Activated naive CD4-positive, alpha-beta T cell treated with anti-CD3 and anti-CD28 coated beads, Interleukin-2, amount 10 ng/mL, durations not matched to agents 7 days and 5 days (primary cell): ENCODE data around the gene INPP5F.

Source experiments
- CTCF ChIA-PET: fragments of 350-600 bp; sonication (Branson Sonifier 250); formaldehyde crosslinking; loops from one replicate; lab custom pipeline; 2021; ENCODE audit warnings: antibody characterized with exemption; lab: Charles Lee
- DNase-seq: peaks from one replicate; pipeline ENCODE4 v3.0.0-alpha.2; 2020
- H3K27ac Mint-ChIP-seq: one replicate; pipeline ENCODE4 v1.8.0; 2021; ENCODE audit warnings: mild to moderate bottlenecking, moderate library complexity, mixed read lengths
- H3K27me3 Mint-ChIP-seq: one replicate; pipeline ENCODE4 v1.8.0; 2021; ENCODE audit warnings: mild to moderate bottlenecking, mixed read lengths
- H3K36me3 Mint-ChIP-seq: one replicate; pipeline ENCODE4 v1.8.0; 2021; ENCODE audit warnings: mixed read lengths
- H3K4me1 Mint-ChIP-seq: one replicate; pipeline ENCODE4 v1.8.0; 2021; ENCODE audit warnings: mixed read lengths
- H3K4me3 Mint-ChIP-seq: one replicate; pipeline ENCODE4 v1.8.0; 2021; ENCODE audit warnings: mild to moderate bottlenecking, moderate library complexity, mixed read lengths
- H3K9me3 Mint-ChIP-seq: one replicate; pipeline ENCODE4 v1.8.0; 2021; ENCODE audit warnings: mixed read lengths

INPP5F gene

DNA sequence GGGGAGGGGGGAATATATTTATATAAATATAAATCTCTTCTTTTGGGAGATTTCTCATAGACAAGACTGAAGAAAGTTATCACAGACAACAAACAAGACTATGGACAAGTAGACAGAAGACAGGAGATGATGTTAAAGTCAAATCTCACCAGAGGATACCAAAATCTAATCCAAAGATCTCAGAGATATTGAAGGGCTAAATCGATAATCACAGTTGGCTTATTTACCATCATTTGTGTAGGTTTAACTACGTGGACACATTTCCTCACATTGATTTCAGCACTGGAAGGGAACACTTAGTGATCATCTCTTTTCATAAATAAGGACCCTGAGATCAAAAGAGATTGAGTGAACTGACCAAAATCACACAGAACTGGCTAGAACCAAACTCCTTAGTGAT, 2.7 kb upstream of the INPP5F start:
- Mint-ChIP-seq H3K27ac (no peak overlapping the region), H3K9me3 (peaks cover 6% of the 10 kb centered on the region)
- DNase-seq: no peak

DNA sequence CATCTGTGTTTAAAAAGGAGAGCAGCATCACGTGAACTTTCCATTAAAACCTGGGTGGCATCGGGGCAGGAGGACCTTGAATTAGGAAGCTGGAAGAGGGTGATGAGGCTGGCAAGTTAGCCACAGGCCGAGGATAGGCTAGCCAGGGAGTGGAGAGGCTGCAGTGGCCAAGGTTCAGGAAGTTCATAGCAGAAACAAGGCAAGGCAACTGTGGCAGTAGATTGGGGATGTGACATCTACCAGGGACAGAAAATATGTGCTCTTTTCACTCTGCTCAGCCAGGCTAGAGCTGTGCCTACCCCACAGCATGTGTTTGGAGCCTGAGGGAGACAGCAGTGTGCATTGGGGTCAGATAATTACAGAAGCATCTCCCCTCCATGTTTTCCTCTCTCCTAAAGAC, 2.2 kb upstream of the INPP5F start:
- peaks cover 36% of the 10 kb centered on the region for H3K4me1 Mint-ChIP-seq
- peaks cover 6% of the 10 kb centered on the region for H3K9me3 Mint-ChIP-seq
- no peaks in the 10 kb centered on the region for H3K27me3 Mint-ChIP-seq
- H3K27ac Mint-ChIP-seq: no peak overlapping the region
- no peak overlapping the region for H3K4me3 Mint-ChIP-seq
- CTCF ChIA-PET: no interaction called here
- H3K36me3 Mint-ChIP-seq: peaks cover 2% of the 10 kb centered on the region
- no peak for DNase-seq

More for the DNA sequence above, 2.7 kb upstream of the INPP5F start:
- Mint-ChIP-seq H3K27me3 (no peaks in the 10 kb centered on the region), H3K4me1 (peaks cover 32% of the 10 kb centered on the region), H3K4me3 (no peak overlapping the region), H3K36me3 (peaks cover 2% of the 10 kb centered on the region)
- CTCF ChIA-PET: no interaction called here

DNA sequence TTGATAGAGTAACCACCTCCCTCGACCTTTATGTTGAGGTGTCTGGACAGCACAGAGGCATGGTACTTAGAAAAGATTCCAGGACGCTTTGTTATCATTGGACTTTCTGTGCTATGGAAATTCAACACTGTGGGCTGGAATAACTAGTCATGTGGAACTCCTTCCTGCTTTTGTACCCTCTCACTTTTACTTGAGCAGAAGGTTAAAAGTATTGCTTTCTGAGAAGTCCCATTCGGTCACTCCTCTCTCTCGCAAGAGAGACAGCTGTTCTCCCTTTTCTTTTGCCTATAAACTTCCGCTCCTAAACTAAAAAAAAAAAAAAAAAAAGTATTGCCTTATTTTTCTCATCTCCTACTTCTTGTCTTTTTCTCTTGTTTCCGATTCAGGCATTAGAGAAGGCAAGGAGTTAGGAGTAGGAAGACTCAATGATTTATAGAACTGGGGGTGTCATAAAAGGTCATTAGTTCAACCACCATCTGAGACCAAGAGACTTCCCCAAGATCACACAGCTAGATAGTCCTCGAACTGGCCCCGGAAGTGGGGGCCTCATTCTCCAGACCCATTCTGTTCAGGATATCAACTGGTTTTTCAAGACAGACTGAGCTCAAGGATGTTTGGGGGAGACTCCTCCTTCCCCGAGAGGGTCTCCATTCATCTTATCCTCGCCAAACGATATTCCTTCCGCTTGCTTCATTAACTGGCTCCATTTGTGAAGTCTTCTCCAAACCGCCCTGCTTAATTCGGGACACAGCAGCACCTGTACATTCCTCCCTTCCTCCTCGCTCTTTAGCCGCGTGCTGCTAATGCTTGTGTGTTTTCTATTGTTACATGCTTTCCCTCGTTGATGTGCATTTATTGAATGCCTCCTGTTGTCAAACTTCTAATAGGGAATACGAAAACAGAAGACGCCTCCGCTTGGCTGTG, 995 bp upstream of the INPP5F start:
- peaks cover 6% of the 10 kb centered on the region for H3K9me3 Mint-ChIP-seq
- H3K36me3 Mint-ChIP-seq: peaks cover 2% of the 10 kb centered on the region
- no peaks in the 10 kb centered on the region for H3K27me3 Mint-ChIP-seq
- no peak for DNase-seq
- peaks cover 48% of the 10 kb centered on the region for H3K4me1 Mint-ChIP-seq
- peak overlapping the region; percentile 43 for H3K27ac Mint-ChIP-seq
- H3K4me3 Mint-ChIP-seq: peak overlapping the region; percentile 67
- CTCF ChIA-PET: interaction anchor here (0.6 to 2.1 kb wide), 12 partner anchors 9 to 639 kb away, joined by 3 to 14 read pairs (median 3); no protein-coding TSS in a partner anchor

DNA sequence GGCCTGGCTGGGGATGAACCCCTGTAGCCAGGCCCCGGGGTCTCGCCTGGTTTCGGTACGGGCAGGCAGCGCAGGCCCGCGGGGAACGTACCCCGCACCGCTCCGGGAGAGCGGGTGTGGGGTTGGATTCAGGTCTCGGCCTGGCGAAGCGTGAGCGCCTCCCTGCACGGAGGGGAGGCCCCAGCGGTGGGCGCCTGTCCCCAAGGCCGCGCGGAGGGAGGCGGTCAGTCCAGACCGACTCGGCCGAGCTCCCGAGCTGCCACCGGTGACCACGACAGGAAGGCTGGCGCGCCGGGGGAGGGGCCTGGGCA, 378 bp upstream of the INPP5F start:
- H3K9me3 Mint-ChIP-seq: peaks cover 3% of the 10 kb centered on the region
- H3K27me3 Mint-ChIP-seq: no peaks in the 10 kb centered on the region
- peak overlapping the region; percentile 67 for H3K27ac Mint-ChIP-seq
- DNase-seq: no peak
- H3K4me3 Mint-ChIP-seq: peak overlapping the region; percentile 67
- CTCF ChIA-PET: interaction anchor here (0.6 to 2.1 kb wide), 10 partner anchors 9 to 640 kb away, joined by 3 to 14 read pairs (median 4); no protein-coding TSS in a partner anchor
- peaks cover 4% of the 10 kb centered on the region for H3K36me3 Mint-ChIP-seq
- peaks cover 49% of the 10 kb centered on the region for H3K4me1 Mint-ChIP-seq

DNA sequence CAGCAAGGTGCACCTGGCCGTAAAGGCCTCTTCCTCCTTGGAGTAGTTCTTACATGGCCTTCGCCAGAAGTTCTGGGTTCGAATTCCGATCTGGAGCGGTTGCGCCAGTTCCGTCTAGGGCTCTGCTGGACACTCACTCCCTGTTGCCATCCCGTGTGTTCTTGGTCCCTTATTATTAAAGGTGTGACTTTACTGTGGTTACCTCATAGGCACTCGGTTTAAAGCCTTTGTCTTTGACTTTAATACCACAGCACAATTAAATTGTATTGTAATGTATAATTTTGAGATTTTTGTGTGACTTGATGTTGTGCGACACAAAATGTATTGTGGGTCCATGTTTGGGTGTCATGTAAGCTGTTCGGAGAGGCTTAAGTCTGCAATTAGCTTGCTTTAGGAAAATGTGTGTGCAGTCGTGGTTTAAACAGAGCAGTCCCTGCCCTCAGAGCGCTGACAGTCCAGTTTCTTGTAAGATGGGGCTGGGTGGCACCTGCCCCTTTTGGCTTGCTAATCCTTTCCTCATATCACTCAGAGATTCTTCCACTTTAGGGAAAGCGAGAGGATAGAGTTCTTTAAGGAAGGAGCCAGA, 919 bp downstream of the INPP5F start:
- CTCF ChIA-PET: interaction anchor here (0.7 to 2.1 kb wide), 6 partner anchors 9 to 39 kb away, joined by 3 to 14 read pairs (median 4); no protein-coding TSS in a partner anchor
- Mint-ChIP-seq H3K9me3 (no peaks in the 10 kb centered on the region), H3K36me3 (peaks cover 5% of the 10 kb centered on the region), H3K4me3 (peak overlapping the region; percentile 87), H3K27me3 (no peaks in the 10 kb centered on the region), H3K27ac (peak overlapping the region; percentile 78), H3K4me1 (peaks cover 49% of the 10 kb centered on the region)
- DNase-seq: no peak

DNA sequence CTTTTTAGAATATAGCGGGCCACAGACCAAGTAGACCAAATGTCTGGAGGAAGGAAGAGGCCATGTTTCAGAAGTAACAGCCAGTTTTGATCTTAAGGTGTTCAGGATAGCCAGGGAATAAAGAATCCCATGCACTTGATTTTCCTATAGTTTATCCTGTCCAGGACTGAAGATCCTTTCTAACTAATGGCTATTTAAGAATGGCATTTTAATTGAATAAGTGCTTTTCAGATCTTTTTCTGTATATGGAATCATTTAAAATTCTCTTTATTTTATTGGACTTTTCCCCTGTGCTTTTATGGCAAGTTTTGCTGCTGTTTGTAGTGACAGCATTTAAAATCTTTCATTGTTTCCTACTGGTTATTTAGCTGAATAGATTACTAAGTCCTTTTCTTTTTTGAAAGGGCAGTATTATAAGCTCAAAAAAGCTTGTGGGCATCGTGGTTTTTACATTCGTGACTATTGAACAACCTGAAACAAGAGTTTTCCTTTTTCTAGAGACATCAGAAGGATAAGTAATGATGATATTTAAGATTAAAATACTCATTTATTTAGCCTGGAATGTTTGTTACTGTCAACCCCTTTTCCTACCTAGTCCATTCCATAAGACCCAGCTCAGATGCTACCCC, 2.4 kb downstream of the INPP5F start:
- Mint-ChIP-seq H3K9me3 (no peaks in the 10 kb centered on the region), H3K27ac (no peak overlapping the region), H3K36me3 (peaks cover 7% of the 10 kb centered on the region), H3K27me3 (no peaks in the 10 kb centered on the region), H3K4me3 (peak overlapping the region; percentile 36), H3K4me1 (peaks cover 49% of the 10 kb centered on the region)
- no peak for DNase-seq
- CTCF ChIA-PET: interaction anchor here (1.0 to 1.6 kb wide), 4 partner anchors 23 to 144 kb away, joined by 3 to 4 read pairs (median 4); no protein-coding TSS in a partner anchor

DNA sequence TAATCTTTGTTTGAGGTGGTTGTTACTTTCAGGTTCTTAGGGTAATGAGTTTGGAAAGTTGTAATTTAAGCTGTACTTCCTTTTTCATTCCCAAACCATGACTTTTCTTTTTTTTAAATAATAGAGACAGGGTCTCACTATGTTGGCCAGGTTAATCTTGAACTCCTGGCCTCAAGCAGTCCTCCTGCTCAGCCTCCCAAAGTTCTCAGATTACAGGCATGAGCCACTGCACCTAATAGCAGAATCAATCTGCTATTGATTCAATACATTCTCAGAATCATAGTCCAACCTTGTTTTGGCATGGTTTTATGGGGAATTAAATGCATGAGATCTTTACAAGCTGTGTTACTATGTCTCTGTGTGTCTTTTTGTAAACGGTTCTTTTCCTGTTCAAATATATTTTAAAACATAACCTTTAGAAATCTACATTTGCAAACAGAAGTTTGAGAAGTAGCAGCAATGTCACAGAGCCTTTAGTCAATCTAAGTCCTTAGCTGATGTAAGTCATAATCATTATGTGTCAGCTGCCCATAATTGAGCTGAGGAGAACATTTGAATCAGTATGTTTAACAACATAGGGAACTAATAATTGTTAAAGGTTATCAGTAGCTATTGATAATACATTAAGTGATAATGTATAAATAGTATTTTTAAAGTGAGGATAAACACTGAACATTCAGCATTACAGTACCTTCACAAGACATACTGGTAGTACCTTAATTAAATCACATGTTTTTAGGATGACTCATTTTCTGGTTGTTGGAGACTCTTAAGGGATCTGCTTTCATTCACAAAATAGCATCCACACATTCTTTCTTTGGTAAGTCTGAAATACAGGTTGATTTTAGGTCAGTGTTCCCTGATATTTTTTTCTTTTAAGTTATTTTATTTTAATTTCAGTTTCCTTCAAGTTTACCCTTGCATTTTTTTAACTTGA, 8.8 kb downstream of the INPP5F start:
- DNase-seq: no peak
- H3K27ac Mint-ChIP-seq: no peak overlapping the region

DNA sequence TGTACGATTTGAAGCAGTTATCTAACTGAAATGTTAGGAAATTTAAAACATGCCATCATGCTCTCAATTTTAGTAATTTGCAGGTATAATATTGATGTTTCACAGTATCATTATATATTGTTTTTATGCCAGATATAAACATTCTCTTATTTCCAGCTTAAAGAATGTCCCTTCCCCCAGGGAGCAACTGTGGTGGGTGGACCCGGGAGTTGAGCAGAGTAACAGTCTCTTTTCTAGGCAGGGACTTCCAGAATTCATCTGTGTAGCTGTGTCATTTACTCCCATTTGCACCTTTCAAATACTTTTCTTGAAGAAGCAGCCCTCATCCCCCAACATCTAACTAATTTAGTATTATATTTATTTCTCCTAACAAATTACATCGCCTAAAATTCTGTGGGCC, 9.6 kb downstream of the INPP5F start:
- CTCF ChIA-PET: interaction anchor here (0.6 to 1.6 kb wide), 5 partner anchors 9 to 53 kb away, joined by 3 to 4 read pairs (median 3); partner anchors contain the start of gene INPP5F
- H3K4me1 Mint-ChIP-seq: peaks cover 22% of the 10 kb centered on the region
- H3K27ac Mint-ChIP-seq: no peak overlapping the region
- no peak for DNase-seq
- no peak overlapping the region for H3K4me3 Mint-ChIP-seq
- no peaks in the 10 kb centered on the region for H3K27me3 Mint-ChIP-seq
- H3K36me3 Mint-ChIP-seq: peaks cover 3% of the 10 kb centered on the region
- no peaks in the 10 kb centered on the region for H3K9me3 Mint-ChIP-seq

More for the DNA sequence above, 8.8 kb downstream of the INPP5F start:
- Mint-ChIP-seq H3K9me3 (no peaks in the 10 kb centered on the region), H3K4me3 (no peak overlapping the region), H3K4me1 (peaks cover 21% of the 10 kb centered on the region), H3K36me3 (peaks cover 5% of the 10 kb centered on the region), H3K27me3 (no peaks in the 10 kb centered on the region)
- CTCF ChIA-PET: interaction anchor here (0.6 to 1.6 kb wide), 3 partner anchors 9 to 52 kb away, joined by 3 to 4 read pairs (median 3); partner anchors contain the start of gene INPP5F

DNA sequence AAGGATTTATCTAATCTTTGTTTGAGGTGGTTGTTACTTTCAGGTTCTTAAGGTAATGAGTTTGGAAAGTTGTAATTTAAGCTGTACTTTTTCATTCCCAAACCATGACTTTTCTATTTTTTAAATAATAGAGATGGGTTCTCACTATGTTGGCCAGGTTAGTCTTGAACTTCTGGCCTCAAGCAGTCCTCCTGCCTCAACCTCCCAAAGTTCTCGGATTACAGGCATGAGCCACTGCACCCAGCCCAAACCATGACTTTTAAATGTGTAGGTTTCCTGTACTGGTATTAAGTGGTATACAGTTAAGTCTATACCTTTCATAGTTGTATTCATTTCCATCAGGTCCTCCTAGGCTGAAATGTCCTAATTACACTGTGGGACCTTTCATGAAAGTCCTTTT, 10.4 kb downstream of the INPP5F start:
- CTCF ChIA-PET: interaction anchor here (1.2 to 1.6 kb wide), 3 partner anchors 10 to 14 kb away, joined by 3 to 4 read pairs (median 3); partner anchors contain the start of gene INPP5F
- no peaks in the 10 kb centered on the region for H3K27me3 Mint-ChIP-seq
- no peaks in the 10 kb centered on the region for H3K9me3 Mint-ChIP-seq
- no peak overlapping the region for H3K4me3 Mint-ChIP-seq
- H3K36me3 Mint-ChIP-seq: peaks cover 3% of the 10 kb centered on the region
- peaks cover 22% of the 10 kb centered on the region for H3K4me1 Mint-ChIP-seq
- H3K27ac Mint-ChIP-seq: no peak overlapping the region
- no peak for DNase-seq

DNA sequence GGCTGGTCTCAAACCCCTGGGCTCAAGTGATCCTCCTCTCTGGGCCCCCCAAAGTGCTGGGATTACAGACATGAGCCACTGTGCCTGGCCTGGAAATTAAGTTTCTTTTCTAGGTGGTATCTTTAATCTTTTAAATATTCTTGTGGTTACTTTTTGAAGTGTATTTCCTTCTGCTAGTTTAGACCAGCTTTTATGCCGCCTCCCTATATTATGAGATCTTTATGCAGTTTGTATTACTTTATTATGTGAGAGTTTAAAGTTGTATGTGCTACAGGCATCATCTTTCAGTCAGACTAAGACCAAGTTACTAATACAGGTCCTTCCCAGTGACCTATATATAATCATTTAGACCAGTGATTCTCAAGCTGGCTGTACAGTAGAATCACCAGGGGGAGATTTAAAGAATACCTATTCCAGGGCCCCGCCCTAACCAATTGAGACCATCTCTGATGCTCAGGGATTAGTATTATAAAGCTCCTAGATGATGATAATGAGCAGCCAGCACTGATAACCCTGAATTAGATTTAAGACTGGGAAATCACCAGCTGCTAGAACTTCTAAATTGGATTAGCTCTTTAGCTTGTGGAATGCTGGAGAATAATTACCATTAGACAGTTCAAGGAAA, 11.3 kb downstream of the INPP5F start:
- Mint-ChIP-seq H3K36me3 (peaks cover under 1% of the 10 kb centered on the region), H3K4me1 (peaks cover 22% of the 10 kb centered on the region), H3K27me3 (no peaks in the 10 kb centered on the region), H3K4me3 (no peak overlapping the region), H3K27ac (no peak overlapping the region), H3K9me3 (no peaks in the 10 kb centered on the region)
- no peak for DNase-seq
- CTCF ChIA-PET: interaction anchor here (0.8 to 1.5 kb wide), 4 partner anchors 11 to 122 kb away, joined by 3 to 8 read pairs (median 6); partner anchors contain the start of gene INPP5F

DNA sequence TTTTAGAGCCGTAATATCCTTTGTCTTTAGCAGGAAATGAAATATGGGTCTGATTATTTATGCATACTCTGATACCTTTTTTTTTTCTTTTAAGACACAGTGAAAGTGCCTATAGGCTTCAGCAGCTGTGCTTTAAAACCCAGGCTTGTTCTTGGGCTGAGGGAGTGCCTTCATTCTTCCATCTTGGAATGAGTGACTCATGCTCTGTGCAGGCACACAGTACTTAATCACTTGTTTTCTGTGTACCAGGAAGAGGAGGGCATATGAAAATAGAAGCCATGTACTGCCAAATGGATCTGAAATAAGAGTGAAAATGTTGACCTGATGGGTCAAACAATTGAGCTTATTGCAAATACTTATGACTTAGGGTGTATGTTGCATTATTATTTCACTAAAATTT, 12.0 kb downstream of the INPP5F start:
- H3K27ac Mint-ChIP-seq: no peak overlapping the region
- H3K4me3 Mint-ChIP-seq: no peak overlapping the region

DNA sequence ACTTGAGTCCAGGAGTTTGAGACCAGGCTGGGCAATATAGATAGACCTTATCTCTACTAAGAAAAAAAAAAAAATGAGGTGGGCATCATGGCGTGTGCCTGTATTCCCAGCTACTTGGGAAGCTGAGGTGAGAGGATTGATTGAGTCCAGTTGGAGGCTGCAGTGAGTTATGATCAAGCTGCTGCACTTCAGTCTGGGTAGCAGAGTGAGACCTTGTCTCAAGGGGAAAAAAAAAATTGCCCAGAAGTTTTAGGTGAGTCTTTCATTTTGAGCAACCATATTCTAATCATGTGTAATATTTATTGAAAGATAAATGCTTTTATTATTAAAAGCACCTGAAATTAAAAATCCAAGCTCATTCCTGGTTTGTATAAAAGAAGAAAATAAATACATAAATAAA, 13.1 kb downstream of the INPP5F start:
- Mint-ChIP-seq H3K27ac (no peak overlapping the region), H3K4me3 (no peak overlapping the region), H3K36me3 (no peaks in the 10 kb centered on the region), H3K4me1 (peaks cover 22% of the 10 kb centered on the region), H3K27me3 (no peaks in the 10 kb centered on the region), H3K9me3 (no peaks in the 10 kb centered on the region)
- CTCF ChIA-PET: interaction anchor here (1.7 kb wide), 1 partner anchor 52 kb away, joined by 9 read pairs; no protein-coding TSS in a partner anchor
- DNase-seq: no peak

More for the DNA sequence above, 12.0 kb downstream of the INPP5F start:
- H3K4me1 Mint-ChIP-seq: peaks cover 22% of the 10 kb centered on the region
- DNase-seq: no peak
- H3K27me3 Mint-ChIP-seq: no peaks in the 10 kb centered on the region
- no peaks in the 10 kb centered on the region for H3K9me3 Mint-ChIP-seq
- H3K36me3 Mint-ChIP-seq: no peaks in the 10 kb centered on the region
- CTCF ChIA-PET: interaction anchor here (0.8 to 1.7 kb wide), 5 partner anchors 12 to 122 kb away, joined by 3 to 9 read pairs (median 7); partner anchors contain the start of gene INPP5F
